SK-N-SH (cell line): ENCODE data around the gene L3MBTL2. TPM values are rescaled to one million over a fixed set of nuclear protein-coding genes. Genes with fewer than 3 reads are reported as not detected.

Source experiments
- CTCF ChIA-PET: fragments of 300-600, 350-600 bp; formaldehyde crosslinking; extraction: SDS; loops from one replicate; lab custom pipeline; 2021; lab: Yijun Ruan, JAX
- POLR2A ChIA-PET: fragments of 350-600 bp; sonication (Branson Sonifier 250); formaldehyde crosslinking; extraction: SDS; loops from one replicate; lab custom pipeline; 2020; ENCODE audit warnings: antibody characterized with exemption, inconsistent platforms; lab: Yijun Ruan, JAX
- DNase-seq: peaks from one replicate; pipeline ENCODE4 v3.0.0; 2012
- H2AFZ ChIP-seq: fragments of 200-600 bp; sonication (generic); 2 replicates; pipeline ENCODE4 v1.8.1; 2016; ENCODE audit warnings: antibody characterized with exemption, mild to moderate bottlenecking, low read depth
- H3F3A ChIP-seq: fragments of 200-600 bp; sonication (generic); replicated peaks from 2 replicates; pipeline ENCODE3; 2016; ENCODE audit warnings: antibody characterized with exemption, mild to moderate bottlenecking; ENCODE audit not compliant: insufficient read depth
- H3K27ac ChIP-seq, 2 experiments: fragments of 200-500 bp in 1 of 2; fragments of 200-600 bp in 1 of 2; sonication (Bioruptor generic) in 1 of 2; sonication (generic), shearing (Covaris generic) in 1 of 2; 2 replicates each; pipeline versions ENCODE4 v1.5.1 to v1.6.1; 2014 to 2016; ENCODE audit warnings: low read depth in 2 of 2, inconsistent platforms in 1 of 2, low read length in 1 of 2, mild to moderate bottlenecking in 1 of 2, mixed read lengths in 1 of 2
- H3K27me3 ChIP-seq: fragments of 200-600 bp; sonication (generic), shearing (Covaris generic); 2 replicates; pipeline ENCODE4 v1.6.1; 2016; ENCODE audit warnings: mixed run types; ENCODE audit not compliant: insufficient read depth
- H3K36me3 ChIP-seq, 2 experiments: fragments of 200-500 bp in 1 of 2; fragments of 200-600 bp in 1 of 2; sonication (Bioruptor generic) in 1 of 2; sonication (generic) in 1 of 2; replicated peaks in 1 of 2; 2 replicates each; pipeline versions ENCODE3 to v1.5.1; 2014 to 2016; ENCODE audit warnings: low read length in 1 of 2, mild to moderate bottlenecking in 1 of 2; ENCODE audit not compliant: insufficient read depth in 2 of 2, control insufficient read depth in 1 of 2
- H3K4me1 ChIP-seq, 2 experiments: fragments of 200-500 bp in 1 of 2; fragments of 200-600 bp in 1 of 2; sonication (Bioruptor generic) in 1 of 2; sonication (generic), shearing (Covaris generic) in 1 of 2; 2 replicates each; pipeline versions ENCODE4 v1.5.1 to v1.6.1; 2014 to 2016; ENCODE audit warnings: low read depth in 1 of 2, low read length in 1 of 2, mixed run types in 1 of 2; ENCODE audit not compliant: insufficient read depth in 2 of 2, control insufficient read depth in 1 of 2
- H3K4me2 ChIP-seq: fragments of 200-600 bp; sonication (generic), shearing (Covaris generic); 2 replicates; pipeline ENCODE4 v1.6.1; 2017; ENCODE audit warnings: mixed run types
- H3K4me3 ChIP-seq, 2 experiments: fragments of 200-500 bp in 1 of 2; fragments of 200-600 bp in 1 of 2; sonication (Bioruptor generic) in 1 of 2; sonication (generic), shearing (Covaris generic) in 1 of 2; 2 replicates each; pipeline versions ENCODE4 v1.5.1 to v1.8.1; 2014 to 2016; ENCODE audit warnings: low read depth in 2 of 2, inconsistent platforms in 1 of 2, low read length in 1 of 2, mild to moderate bottlenecking in 1 of 2, mixed read lengths in 1 of 2, moderate library complexity in 1 of 2
- H3K79me2 ChIP-seq: fragments of 200-600 bp; sonication (generic); 2 replicates; pipeline ENCODE4 v1.8.1; 2017; ENCODE audit warnings: mild to moderate bottlenecking; ENCODE audit not compliant: insufficient read depth
- H3K9ac ChIP-seq: fragments of 200-600 bp; sonication (generic); 2 replicates; pipeline ENCODE4 v1.6.1; 2017; ENCODE audit warnings: mixed run types
- H3K9me2 ChIP-seq: fragments of 200-600 bp; sonication (generic); 2 replicates; pipeline ENCODE4 v1.6.1; 2017; ENCODE audit warnings: mixed run types
- H3K9me3 ChIP-seq: fragments of 200-600 bp; sonication (generic); 2 replicates; pipeline ENCODE4 v1.6.1; 2017; ENCODE audit warnings: mixed run types, mild to moderate bottlenecking, moderate library complexity
- H4K20me1 ChIP-seq: fragments of 200-600 bp; sonication (generic); 2 replicates; pipeline ENCODE4 v1.6.1; 2017; ENCODE audit warnings: mild to moderate bottlenecking, mixed run types; ENCODE audit not compliant: insufficient read depth
- CTCF ChIP-seq: fragments of 200-600 bp; sonication (generic); IDR thresholded peaks from 2 replicates; pipeline ENCODE4 v1.6.1; 2017; ENCODE audit warnings: antibody characterized with exemption, mild to moderate bottlenecking, moderate library complexity
- EP300 ChIP-seq, 2 experiments: IDR thresholded peaks; 2 replicates each; pipeline versions ENCODE4 v1.4.0 to v1.6.1; 2012; ENCODE audit warnings: borderline replicate concordance in 1 of 2, low read depth in 1 of 2, low read length in 1 of 2
- FOSL2 ChIP-seq: IDR thresholded peaks from 2 replicates; pipeline ENCODE4 v1.4.0; 2012; ENCODE audit warnings: low read depth, mild to moderate bottlenecking, moderate library complexity, borderline replicate concordance
- FOXJ3 ChIP-seq: sonication (generic); formaldehyde crosslinking; IDR thresholded peaks from 2 replicates; pipeline ENCODE4 v1.5.1; 2020; ENCODE audit warnings: mild to moderate bottlenecking, missing genetic modification reagents
- IRF3 ChIP-seq: fragments of 150-350 bp; IDR thresholded peaks from 2 replicates; pipeline ENCODE4 v1.6.1; 2016; ENCODE audit warnings: mild to moderate bottlenecking, low read depth, low read length
- NFIC ChIP-seq: IDR thresholded peaks from 2 replicates; pipeline ENCODE4 v1.4.0; 2012; ENCODE audit warnings: borderline replicate concordance
- RAD21 ChIP-seq: IDR thresholded peaks from 2 replicates; pipeline ENCODE4 v1.6.1; 2012; ENCODE audit warnings: mild to moderate bottlenecking, low read length
- RCOR1 ChIP-seq: fragments of 150-350 bp; IDR thresholded peaks from 2 replicates; pipeline ENCODE4 v1.6.1; 2017; ENCODE audit warnings: antibody characterized with exemption, low read length
- REST ChIP-seq: IDR thresholded peaks from 2 replicates; pipeline ENCODE4 v1.6.1; 2012; ENCODE audit warnings: mild to moderate bottlenecking, low read depth, low read length, moderate library complexity
- RXRA ChIP-seq: IDR thresholded peaks from 2 replicates; pipeline ENCODE4 v1.4.0; 2012; ENCODE audit warnings: low read depth, mild to moderate bottlenecking, borderline replicate concordance
- TEAD4 ChIP-seq: IDR thresholded peaks from 2 replicates; pipeline ENCODE4 v1.4.0; 2012; ENCODE audit warnings: mild to moderate bottlenecking, borderline replicate concordance; ENCODE audit not compliant: insufficient read depth
- USF1 ChIP-seq: IDR thresholded peaks from 2 replicates; pipeline ENCODE4 v1.4.0; 2012; ENCODE audit warnings: low read depth, borderline replicate concordance
- USF2 ChIP-seq: fragments of 150-350 bp; IDR thresholded peaks from 2 replicates; pipeline ENCODE4 v1.6.1; 2017; ENCODE audit warnings: antibody characterized with exemption, low read length, low read depth, borderline replicate concordance
- ZBTB33 ChIP-seq: IDR thresholded peaks from 2 replicates; pipeline ENCODE4 v1.4.0; 2012; ENCODE audit warnings: low read depth, borderline replicate concordance
- WGBS: methylation state at CpG from one replicate; pipeline ENCODE4 v1.1.6; 2017; ENCODE audit warnings: low lambda C conversion rate; 5-methylcytosine and 5-hydroxymethylcytosine counted together
- polyA plus RNA-seq, 3 experiments: library from polyadenylated mRNA; depleted of rRNA; stranded (reverse); fragments of >200 nt; gene quantifications; 2 replicates each; pipeline ENCODE4 v1.2.3, GENCODE V29; 2012

Gene L3MBTL2
- polyA plus RNA-seq, 1 of the 3 experiments (the other 2 are of a cell fraction) = 13.3 TPM

GRCh38 chr22:41267958-41268357 lies 62.8 kb downstream of the L3MBTL2 start:
- no peak for TF ChIP-seq NFIC
- no peak for TF ChIP-seq ZBTB33
- TF ChIP-seq RAD21 = no peak
- no peak for TF ChIP-seq FOSL2
- no peak for TF ChIP-seq EP300 (IDR thresholded peaks at IDR 0.05; ENCODE audit: borderline replicate concordance in 1 of 2, low read depth in 1 of 2, low read length in 1 of 2)
- no peak for TF ChIP-seq IRF3
- no peak for TF ChIP-seq FOXJ3
- no peak for TF ChIP-seq RXRA
- no peak for TF ChIP-seq TEAD4
- TF ChIP-seq, all 33 proteins: peak for 0
- CTCF ChIA-PET = no interaction called here
- Histone ChIP-seq H3K9me2 (no peaks in the 10 kb centered on the region), H3K4me3 (no peak overlapping the region), H3K27ac (no peak overlapping the region), H3K9me3 (no peaks in the 10 kb centered on the region), H3K9ac (no peak overlapping the region), H4K20me1 (no peaks in the 10 kb centered on the region), H3K36me3 (peaks cover 0 to 22% of the 10 kb centered on the region in 2 experiments), H3K27me3 (no peaks in the 10 kb centered on the region), H3K4me1 (no peaks in the 10 kb centered on the region), H2AFZ (no peak overlapping the region), H3K4me2 (no peak overlapping the region), H3K79me2 (peaks cover 4% of the 10 kb centered on the region; the same call in 1 of the 2 replicates), H3F3A (no peaks in the 10 kb centered on the region)
- POLR2A ChIA-PET = no interaction called here
- WGBS = 89% methylated on average over 10 of the region's 16 CpGs
- DNase-seq = no peak

GRCh38 chr22:41271787-41272186 lies 66.7 kb downstream of the L3MBTL2 start:
- no peaks in the 10 kb centered on the region for H3K9me3 ChIP-seq
- TF ChIP-seq RCOR1 (no peak), REST (no peak), USF2 (no peak), USF1 (no peak), CTCF (no peak), FOXJ3 (no peak)
- TF ChIP-seq, all 33 proteins: peak for 0
- no peak overlapping the region for H3K4me3 ChIP-seq
- H4K20me1 ChIP-seq = no peaks in the 10 kb centered on the region
- H3K27me3 ChIP-seq = no peaks in the 10 kb centered on the region
- WGBS = 100% methylated on average over 2 of the region's 9 CpGs
- no peaks in the 10 kb centered on the region for H3K9me2 ChIP-seq
- ChIA-PET CTCF (no interaction called here), POLR2A (interaction anchor here (1.0 kb wide), 1 partner anchor 14 kb away, joined by 3 read pairs; no protein-coding TSS in a partner anchor)
- H2AFZ ChIP-seq = no peak overlapping the region
- DNase-seq = no peak
- no peaks in the 10 kb centered on the region for H3K4me1 ChIP-seq
- no peak overlapping the region for H3K9ac ChIP-seq
- no peaks in the 10 kb centered on the region for H3F3A ChIP-seq
- peaks cover 11% of the 10 kb centered on the region; the same call in 1 of the 2 replicates for H3K79me2 ChIP-seq
- H3K27ac ChIP-seq = no peak overlapping the region
- peaks cover 6 to 15% of the 10 kb centered on the region in 2 experiments for H3K36me3 ChIP-seq
- H3K4me2 ChIP-seq = no peak overlapping the region
